Fibroblast of skin of scalp (primary cell): ENCODE data around the gene RINL. TPM values are rescaled to one million over a fixed set of nuclear protein-coding genes. Genes with fewer than 3 reads are reported as not detected.

Experiments
- DNase-seq: peaks from one replicate; pipeline ENCODE4 v3.0.0-alpha.2; 2013
- polyA plus RNA-seq, 2 experiments: library from polyadenylated mRNA; unstranded; fragments of 120-200 nt; gene quantifications; one replicate each; pipeline ENCODE4 v1.2.1, GENCODE V29; 2013; ENCODE audit not compliant: insufficient read length in 2 of 2

The RINL gene
- polyA plus RNA-seq (2013, experiment 1 of 2; ENCODE audit: insufficient read length) = 1.8 TPM
- polyA plus RNA-seq (2013, experiment 2 of 2; ENCODE audit: insufficient read length) = 2.7 TPM

GRCh38 chr19:38877781-38878574 is at the start of gene RINL:
RINL (minus strand) TSS chr19:38878275; CDS start chr19:38876742, 1,533 bp downstream.
- DNase-seq = no peak

DNA sequence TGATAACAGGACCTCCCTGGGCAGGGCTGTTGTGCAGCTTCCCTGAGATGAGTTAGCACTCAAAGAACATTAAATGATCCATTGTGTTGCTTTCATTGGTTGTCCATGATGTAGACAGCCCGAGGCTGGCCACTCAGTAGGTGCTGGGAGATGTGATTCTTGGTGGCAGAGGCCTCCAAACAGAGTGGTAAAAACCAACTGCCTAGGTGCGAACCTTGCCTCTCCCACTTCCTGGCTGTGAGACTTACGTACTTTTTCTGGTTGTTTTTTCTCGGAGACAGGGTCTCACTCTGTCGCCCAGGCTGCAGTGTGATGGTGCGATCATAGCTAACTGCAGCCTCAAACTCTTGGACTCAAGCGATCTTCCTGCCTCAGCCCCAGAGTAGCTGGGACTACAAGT is 46.3 kb upstream of the RINL start:
- no peak for DNase-seq

- no peak for DNase-seq
These were observed 44.4 kb upstream of the RINL start for GRCh38 chr19:38922482-38922881.

DNA sequence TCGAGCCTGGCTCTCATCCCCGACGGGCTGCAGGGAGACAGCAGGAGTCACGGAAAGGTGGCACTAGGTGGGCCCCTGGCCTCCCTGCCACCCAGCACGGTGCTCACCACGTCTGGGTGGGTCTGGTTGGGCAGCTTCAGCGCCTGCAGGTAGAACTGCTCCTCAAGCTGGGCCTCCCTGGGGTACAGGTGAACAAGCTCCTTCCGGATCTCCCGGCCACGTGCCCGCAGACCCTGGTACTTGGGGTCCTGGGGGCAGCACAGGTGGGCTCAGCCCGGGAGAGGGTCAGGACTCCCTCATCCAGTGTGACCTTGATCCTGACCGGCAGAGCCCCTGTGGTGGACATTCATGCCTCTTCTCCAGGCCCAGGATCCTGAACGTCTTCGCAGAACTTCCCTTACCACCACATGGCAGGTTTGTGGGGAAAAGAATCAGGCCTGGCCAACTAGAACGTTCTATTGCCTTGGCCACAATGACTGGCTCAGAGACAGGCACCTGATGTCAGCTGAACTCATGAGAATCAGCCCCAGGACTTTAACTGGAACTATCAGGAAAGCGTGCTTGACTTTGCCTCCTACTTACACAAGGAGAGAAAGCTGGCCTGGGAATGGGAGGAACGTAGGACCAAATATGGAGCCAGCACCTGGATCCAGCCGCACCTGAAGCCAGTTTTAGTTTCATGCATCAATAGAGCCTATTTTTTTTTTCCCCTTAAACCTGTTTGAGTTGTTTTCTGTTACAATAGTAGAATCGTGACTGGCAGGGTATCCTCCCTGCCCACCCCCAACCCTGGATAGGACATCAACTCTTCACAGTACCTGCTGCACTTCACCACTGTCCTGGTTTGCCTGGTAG is 43.6 kb upstream of the RINL start:
- no peak for DNase-seq

- DNase-seq = no peak
These were observed 42.7 kb upstream of the RINL start for GRCh38 chr19:38920602-38921419.

DNA sequence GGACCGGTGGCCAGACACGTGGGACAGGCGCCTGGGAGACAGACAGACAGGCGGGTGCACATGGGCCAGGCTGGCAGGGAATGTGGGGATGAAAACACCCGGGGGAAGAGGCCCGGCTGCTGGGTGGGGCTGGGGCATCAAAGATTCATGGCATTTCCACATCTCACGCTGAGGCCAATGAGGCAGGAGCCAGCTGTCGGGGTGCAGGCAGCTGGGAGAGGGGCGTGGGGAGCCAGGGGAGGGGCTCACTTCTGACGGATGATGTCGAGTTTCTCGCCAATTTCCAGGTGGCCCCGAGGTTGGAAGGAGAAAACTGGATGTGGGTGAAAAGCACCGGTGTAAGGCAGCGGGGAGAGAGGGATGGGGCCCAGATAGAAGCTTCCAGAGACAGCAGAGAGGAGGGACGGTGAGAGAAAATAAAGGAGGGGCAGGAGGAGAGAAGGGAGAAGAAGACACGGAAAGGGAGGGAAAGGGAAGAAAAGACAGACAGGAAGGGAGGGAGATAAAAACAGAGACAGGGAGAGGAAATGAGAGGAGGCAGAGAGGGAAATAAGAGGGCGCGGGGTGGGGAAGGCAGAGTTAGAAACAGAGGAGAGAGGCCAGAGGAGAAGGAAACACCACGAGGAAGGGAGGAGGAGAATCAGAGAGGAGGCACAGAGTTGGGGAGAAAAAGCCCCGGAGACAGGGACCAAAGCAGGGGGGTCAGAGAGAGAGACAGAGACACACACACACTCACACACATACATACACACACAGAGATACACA is 41.9 kb upstream of the RINL start:
- no peak for DNase-seq

DNA sequence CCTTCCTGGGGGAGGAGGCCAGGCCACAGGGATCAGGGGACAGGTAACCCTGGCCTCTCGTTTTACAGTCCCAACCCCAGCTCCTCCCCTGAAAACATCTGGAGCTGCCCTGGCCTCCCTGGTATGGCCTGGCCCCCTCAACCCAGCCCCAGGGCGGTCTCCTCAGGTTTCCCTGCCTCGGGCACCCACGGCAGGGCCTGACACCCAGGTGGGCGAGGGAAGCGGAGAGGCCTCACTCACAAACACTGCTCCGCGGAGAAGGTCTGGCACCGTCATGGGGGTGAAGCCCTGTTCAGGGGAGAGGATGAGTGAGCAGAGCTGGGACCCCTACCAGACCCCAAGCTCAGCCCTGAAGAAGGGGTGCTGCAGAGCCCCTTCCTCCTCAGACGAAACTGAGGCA is 40.5 kb upstream of the RINL start:
- DNase-seq = no peak

- no peak for DNase-seq
These were observed 39.9 kb upstream of the RINL start for GRCh38 chr19:38917921-38918491.

- no peak for DNase-seq
These were observed 39.4 kb upstream of the RINL start for GRCh38 chr19:38917516-38917915.

GRCh38 chr19:38915329-38916321 is 37.5 kb upstream of the RINL start:
- DNase-seq = no peak

DNA sequence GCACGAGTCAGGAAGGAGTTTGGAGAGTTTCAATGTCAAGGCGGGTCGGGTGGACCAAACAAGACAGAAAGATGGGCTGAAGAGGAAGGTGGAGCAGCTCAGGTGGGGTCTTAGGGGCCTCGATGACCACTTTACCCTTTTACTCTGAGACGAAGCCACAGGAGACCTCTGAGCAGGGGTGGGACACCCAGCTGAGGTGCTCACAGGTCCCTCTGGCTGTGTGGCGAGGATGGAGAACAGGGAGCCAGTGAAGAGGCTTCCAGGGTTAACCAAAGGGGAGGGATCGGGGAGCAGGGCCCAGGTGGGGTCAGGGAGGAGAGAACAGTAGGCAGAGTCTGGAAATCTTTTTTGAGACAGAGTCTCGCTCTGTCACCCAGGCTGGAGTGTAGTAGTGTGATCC is 35.9 kb upstream of the RINL start:
- no peak for DNase-seq

GRCh38 chr19:38912600-38913514 is 34.8 kb upstream of the RINL start:
- DNase-seq = no peak

GRCh38 chr19:38911388-38912001 is 33.4 kb upstream of the RINL start:
- no peak for DNase-seq

- no peak for DNase-seq
These were observed 32.4 kb upstream of the RINL start for GRCh38 chr19:38910488-38910887.

DNA sequence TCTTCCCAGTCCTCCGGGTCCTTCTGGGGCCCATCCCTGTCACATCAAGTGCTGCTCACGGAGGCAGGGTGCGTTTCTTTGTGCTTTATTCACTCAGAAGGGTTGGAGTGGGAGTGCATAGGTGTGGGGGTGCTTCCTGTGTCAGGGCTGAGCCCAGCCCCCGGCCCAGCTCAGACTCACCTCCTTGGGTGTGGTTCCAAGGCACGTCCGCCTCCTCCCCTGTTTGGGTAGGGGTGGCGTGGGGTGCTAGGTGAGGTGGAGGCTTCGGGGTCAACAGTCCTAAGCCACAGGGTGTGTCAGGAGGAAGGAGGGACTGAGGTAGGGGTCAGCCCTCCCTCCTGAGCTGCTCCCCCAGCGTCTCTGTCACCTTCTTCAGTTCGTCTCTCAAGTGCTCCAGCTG is 30.8 kb upstream of the RINL start:
- no peak for DNase-seq

GRCh38 chr19:38907670-38908069 is 29.6 kb upstream of the RINL start:
- DNase-seq = no peak

GRCh38 chr19:38907227-38907626 is 29.2 kb upstream of the RINL start:
- no peak for DNase-seq

DNA sequence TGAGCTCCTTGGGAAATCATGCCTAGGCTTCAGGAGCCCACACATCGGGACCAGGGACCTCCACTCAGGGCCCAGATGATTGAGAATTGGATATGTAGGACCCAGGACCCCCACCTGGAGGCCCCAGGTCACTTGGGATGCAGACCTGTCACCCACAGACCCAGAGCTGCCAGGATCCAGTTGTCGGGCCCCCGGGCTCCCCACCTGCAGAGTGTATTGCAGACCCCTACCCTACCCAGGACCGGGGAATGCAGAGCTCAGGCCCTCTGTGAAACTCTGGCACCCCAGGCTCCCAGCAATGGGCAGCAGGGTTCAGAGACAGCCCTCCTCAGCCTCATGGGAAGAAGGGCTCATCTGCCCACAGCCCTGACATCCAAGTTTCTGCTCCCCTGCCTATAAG is 27.5 kb upstream of the RINL start:
- no peak for DNase-seq
